CD8-positive, alpha-beta memory T cell (primary cell): ENCODE data around the gene RBMS3. TPM values are rescaled to one million over a fixed set of nuclear protein-coding genes. Genes with fewer than 3 reads are reported as not detected.
"Not testable (repeated sequence)": the region's sequence is repeated elsewhere in the genome, so short reads cannot be mapped to it uniquely, and the experiment has no call there.

Experiments
- CTCF ChIA-PET: fragments of 350-600 bp; sonication (Branson Sonifier 250); formaldehyde crosslinking; loops from one replicate; lab custom pipeline; 2021; ENCODE audit warnings: antibody characterized with exemption; lab: Charles Lee
- POLR2A ChIA-PET: fragments of 350-600 bp; sonication (Branson Sonifier 250); formaldehyde crosslinking; loops from one replicate; lab custom pipeline; 2021; ENCODE audit warnings: antibody characterized with exemption; lab: Charles Lee
- DNase-seq, 5 donors: peaks; one replicate each; pipeline versions ENCODE4 v3.0.0 to v3.0.0-alpha.2; 2020 to 2022; ENCODE audit warnings: mixed read lengths in 1 of 5
- H3K27ac ChIP-seq: one replicate; pipeline ENCODE4 v1.7.0; 2013; ENCODE audit warnings: low read depth, mild to moderate bottlenecking, low read length, moderate library complexity
- H3K27me3 ChIP-seq: 2 replicates; pipeline ENCODE4 v1.7.0; 2013; ENCODE audit warnings: low read length, mild to moderate bottlenecking; ENCODE audit not compliant: insufficient read depth, poor library complexity, severe bottlenecking
- H3K36me3 ChIP-seq: 2 replicates; pipeline ENCODE4 v1.7.0; 2013; ENCODE audit warnings: mild to moderate bottlenecking, low read length, moderate library complexity; ENCODE audit not compliant: insufficient read depth
- H3K4me1 ChIP-seq: 2 replicates; pipeline ENCODE4 v1.7.0; 2013; ENCODE audit warnings: mild to moderate bottlenecking, low read length, moderate library complexity; ENCODE audit not compliant: insufficient read depth
- H3K4me3 ChIP-seq: 2 replicates; pipeline ENCODE4 v1.7.0; 2013; ENCODE audit warnings: mild to moderate bottlenecking, low read length
- H3K9me3 ChIP-seq: 2 replicates; pipeline ENCODE4 v1.7.0; 2013; ENCODE audit warnings: mild to moderate bottlenecking, low read length
- H3K27ac Mint-ChIP-seq, 8 donors: one replicate each; pipeline ENCODE4 v1.8.0; 2020 to 2021; ENCODE audit warnings: mixed read lengths in 8 of 8, mild to moderate bottlenecking in 6 of 8, inconsistent platforms in 3 of 8, moderate library complexity in 3 of 8
- H3K27me3 Mint-ChIP-seq, 2 donors: one replicate each; pipeline ENCODE4 v1.8.0; 2020 to 2021; ENCODE audit warnings: mixed read lengths in 2 of 2, mild to moderate bottlenecking in 1 of 2, moderate library complexity in 1 of 2
- H3K36me3 Mint-ChIP-seq, 3 donors: one replicate each; pipeline ENCODE4 v1.8.0; 2020 to 2021; ENCODE audit warnings: mixed read lengths in 3 of 3, inconsistent platforms in 1 of 3, mild to moderate bottlenecking in 1 of 3
- H3K4me1 Mint-ChIP-seq, 3 donors: one replicate each; pipeline ENCODE4 v1.8.0; 2020 to 2021; ENCODE audit warnings: mixed read lengths in 3 of 3, inconsistent platforms in 1 of 3, mild to moderate bottlenecking in 1 of 3
- H3K4me3 Mint-ChIP-seq, 7 donors: one replicate each; pipeline ENCODE4 v1.8.0; 2020 to 2021; ENCODE audit warnings: mixed read lengths in 7 of 7, mild to moderate bottlenecking in 6 of 7, moderate library complexity in 4 of 7, inconsistent platforms in 2 of 7
- H3K9me3 Mint-ChIP-seq, 5 donors: one replicate each; pipeline ENCODE4 v1.8.0; 2020 to 2022; ENCODE audit warnings: mixed read lengths in 5 of 5, mild to moderate bottlenecking in 3 of 5, moderate library complexity in 2 of 5, inconsistent platforms in 1 of 5
- polyA plus RNA-seq: library from polyadenylated mRNA; unstranded; fragments of 300-500 nt; fragmentation: Illumina TruSeq; gene quantifications from one replicate; pipeline ENCODE4 v1.2.3, GENCODE V29; 2021
- total RNA-seq, 2 experiments: library from RNA; stranded (reverse); gene quantifications; one replicate each; pipeline ENCODE4 v1.2.3, GENCODE V29; 2021

Gene RBMS3
- total and polyA plus RNA-seq, 3 experiments from 2014 or later = 0.21 to 0.33 (median 0.22) TPM

DNA sequence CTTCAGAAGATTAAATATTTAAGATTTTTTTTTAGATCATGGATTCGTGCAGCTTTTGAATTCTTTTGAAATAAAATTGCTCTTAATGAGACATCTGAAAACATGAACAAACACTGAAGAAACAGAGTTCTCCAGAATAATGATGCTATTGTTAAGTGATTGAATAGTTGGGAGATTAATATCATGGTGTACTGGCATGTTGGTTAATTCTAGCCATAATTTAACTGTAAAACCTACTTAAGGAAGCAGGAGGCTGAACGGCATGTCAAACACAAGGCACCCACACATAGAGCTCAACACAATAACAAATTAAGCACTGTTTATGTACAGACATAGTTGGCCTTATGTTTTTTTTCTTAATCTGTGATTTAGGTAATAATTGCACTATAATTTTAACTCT is 185.6 kb downstream of the RBMS3 start:
- Histone ChIP-seq H3K36me3 (no peaks in the 10 kb centered on the region), H3K4me3 (no peak overlapping the region), H3K4me1 (no peaks in the 10 kb centered on the region), H3K27me3 (no peaks in the 10 kb centered on the region), H3K9me3 (no peaks in the 10 kb centered on the region), H3K27ac (no peak overlapping the region)
- POLR2A ChIA-PET = no interaction called here
- CTCF ChIA-PET = no interaction called here
- no peaks in the 10 kb centered on the region for H3K36me3 Mint-ChIP-seq
- DNase-seq = no peak
- H3K4me1 Mint-ChIP-seq = no peaks in the 10 kb centered on the region
- no peaks in the 10 kb centered on the region for H3K27me3 Mint-ChIP-seq
- peaks cover 0 to 3% (median 0%) of the 10 kb centered on the region in 5 donors for H3K9me3 Mint-ChIP-seq
- no peak overlapping the region for H3K4me3 Mint-ChIP-seq
- H3K27ac Mint-ChIP-seq = peak overlapping the region in 1 of 8 donors; percentile 50

DNA sequence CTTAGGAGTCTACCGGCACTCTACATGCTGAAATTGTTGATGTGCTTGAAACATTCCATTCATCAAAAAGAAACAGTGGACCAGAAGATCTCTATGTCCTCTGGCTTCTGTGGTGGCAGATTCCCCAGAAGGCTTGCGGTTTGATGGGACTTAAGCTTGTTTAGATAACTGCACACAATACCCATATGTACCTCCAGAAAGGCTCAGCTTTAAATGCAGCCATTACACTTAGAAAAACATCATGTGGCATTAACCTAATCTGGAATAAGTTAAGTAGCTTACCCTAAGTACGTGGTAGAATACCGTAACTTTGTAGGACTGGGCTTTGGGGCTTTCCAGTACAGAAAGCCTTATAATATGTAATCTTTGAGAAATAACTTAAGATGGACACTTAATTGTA is 187.3 kb downstream of the RBMS3 start:
- Mint-ChIP-seq H3K27me3 (no peaks in the 10 kb centered on the region), H3K36me3 (no peaks in the 10 kb centered on the region), H3K4me3 (no peak overlapping the region), H3K27ac (no peak overlapping the region), H3K4me1 (no peaks in the 10 kb centered on the region), H3K9me3 (peaks cover 0 to 5% (median 0%) of the 10 kb centered on the region in 5 donors)
- no peak overlapping the region for H3K27ac ChIP-seq
- DNase-seq = no peak
- no peaks in the 10 kb centered on the region for H3K9me3 ChIP-seq
- H3K27me3 ChIP-seq = no peaks in the 10 kb centered on the region
- no peaks in the 10 kb centered on the region for H3K36me3 ChIP-seq
- CTCF ChIA-PET = no interaction called here
- POLR2A ChIA-PET = no interaction called here
- H3K4me1 ChIP-seq = no peaks in the 10 kb centered on the region
- H3K4me3 ChIP-seq = no peak overlapping the region

DNA sequence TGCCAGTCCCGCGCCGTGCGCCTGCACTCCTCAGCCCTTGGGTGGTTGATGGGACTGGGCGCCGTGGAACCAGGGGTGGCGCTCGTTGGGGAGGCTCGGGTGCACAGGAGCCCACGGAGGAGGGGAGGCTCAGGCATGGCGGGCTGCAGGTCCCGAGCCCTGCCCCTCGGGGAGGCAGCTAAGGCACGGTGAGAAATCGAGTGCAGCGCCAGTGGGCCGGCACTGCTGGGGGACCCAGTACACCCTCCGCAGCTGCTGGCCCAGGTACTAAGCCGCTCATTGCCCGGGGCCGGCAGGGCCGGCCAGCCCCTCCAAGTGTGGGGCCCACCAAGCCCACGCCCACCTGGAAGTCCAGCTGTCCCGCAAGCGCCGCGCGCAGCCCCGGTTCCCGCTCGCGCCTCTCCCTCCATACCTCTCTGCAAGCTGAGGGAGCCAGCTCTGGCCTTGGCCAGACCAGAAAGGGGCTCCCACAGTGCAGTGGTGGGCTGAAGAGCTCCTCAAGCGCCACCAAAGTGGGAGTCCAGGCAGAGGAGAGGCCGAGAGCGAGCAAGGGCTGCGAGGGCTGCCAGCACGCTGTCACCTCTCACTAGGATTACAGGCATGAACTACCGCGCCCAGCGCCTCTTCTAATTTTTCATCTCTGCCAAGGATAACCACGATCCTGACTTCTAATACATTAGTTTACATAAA is 192.8 kb downstream of the RBMS3 start:
- H3K4me1 ChIP-seq, DNase-seq, H3K27me3 ChIP-seq, H3K4me1 Mint-ChIP-seq, H3K4me3 ChIP-seq, H3K27ac ChIP-seq, H3K4me3 Mint-ChIP-seq, H3K27me3 Mint-ChIP-seq, CTCF ChIA-PET, H3K9me3 Mint-ChIP-seq, H3K36me3 Mint-ChIP-seq, POLR2A ChIA-PET, H3K27ac Mint-ChIP-seq, H3K36me3 ChIP-seq, H3K9me3 ChIP-seq: not testable (repeated sequence)

DNA sequence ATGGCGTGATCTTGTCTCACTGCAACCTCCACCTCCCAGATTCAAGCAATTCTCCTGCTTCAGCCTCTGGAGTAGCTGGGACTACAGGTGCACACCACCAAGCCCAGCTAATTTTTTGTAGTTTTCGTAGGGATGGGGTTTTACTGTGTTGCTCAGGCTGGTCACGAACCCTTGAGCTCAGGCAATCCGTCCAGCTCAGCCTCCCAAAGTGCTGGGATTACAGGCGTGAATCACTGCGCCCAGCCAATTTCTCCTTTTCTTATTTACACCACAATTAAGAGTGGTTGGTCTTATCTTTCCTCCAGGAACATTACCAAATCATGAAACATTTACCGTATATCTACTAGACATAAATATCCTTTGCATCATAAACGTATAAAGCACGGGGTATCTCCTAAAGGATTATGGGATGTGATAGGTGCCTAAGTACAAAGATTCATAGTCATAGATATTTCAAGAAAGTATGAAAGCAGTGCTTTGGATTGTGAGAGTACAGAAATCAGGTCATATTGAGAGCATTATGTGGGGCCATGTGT is 194.5 kb downstream of the RBMS3 start:
- ChIA-PET CTCF (no interaction called here), POLR2A (no interaction called here)
- Mint-ChIP-seq H3K27me3 (no peaks in the 10 kb centered on the region), H3K36me3 (no peaks in the 10 kb centered on the region), H3K4me1 (no peaks in the 10 kb centered on the region), H3K27ac (peak overlapping the region in 1 of 8 donors; percentile 12), H3K4me3 (no peak overlapping the region), H3K9me3 (peaks cover 0 to 4% (median 2%) of the 10 kb centered on the region in 5 donors)
- H3K4me1 ChIP-seq = no peaks in the 10 kb centered on the region
- H3K36me3 ChIP-seq = no peaks in the 10 kb centered on the region
- H3K27ac ChIP-seq = no peak overlapping the region
- H3K4me3 ChIP-seq = no peak overlapping the region
- DNase-seq = no peak
- H3K27me3 ChIP-seq = no peaks in the 10 kb centered on the region
- H3K9me3 ChIP-seq = no peaks in the 10 kb centered on the region

DNA sequence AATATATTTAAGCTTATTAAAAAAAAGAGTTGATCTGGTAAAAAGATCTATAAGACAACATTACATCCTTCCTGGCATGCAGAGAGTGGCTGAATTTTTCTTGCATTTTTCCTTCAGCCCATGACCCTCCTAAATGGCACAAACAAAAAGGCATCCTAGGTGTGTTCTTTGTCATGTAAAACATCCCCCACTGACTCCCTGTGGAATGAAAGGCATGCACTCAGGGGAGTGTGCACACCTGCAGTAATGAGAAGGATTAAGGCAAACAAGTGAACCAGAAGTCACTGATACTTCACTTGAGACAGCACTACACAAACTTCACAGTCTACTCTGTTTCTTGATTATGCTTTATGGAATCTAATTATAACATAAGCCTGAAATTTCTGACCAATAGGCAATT is 195.0 kb downstream of the RBMS3 start:
- Histone ChIP-seq H3K36me3 (no peaks in the 10 kb centered on the region), H3K4me1 (no peaks in the 10 kb centered on the region), H3K4me3 (no peak overlapping the region), H3K27ac (no peak overlapping the region), H3K9me3 (no peaks in the 10 kb centered on the region), H3K27me3 (no peaks in the 10 kb centered on the region)
- peaks cover 0 to 4% (median 2%) of the 10 kb centered on the region in 5 donors for H3K9me3 Mint-ChIP-seq
- H3K4me1 Mint-ChIP-seq = no peaks in the 10 kb centered on the region
- no peak overlapping the region for H3K4me3 Mint-ChIP-seq
- no peak overlapping the region for H3K27ac Mint-ChIP-seq
- no peak for DNase-seq
- no peaks in the 10 kb centered on the region for H3K36me3 Mint-ChIP-seq
- CTCF ChIA-PET = no interaction called here
- H3K27me3 Mint-ChIP-seq = no peaks in the 10 kb centered on the region
- POLR2A ChIA-PET = no interaction called here

DNA sequence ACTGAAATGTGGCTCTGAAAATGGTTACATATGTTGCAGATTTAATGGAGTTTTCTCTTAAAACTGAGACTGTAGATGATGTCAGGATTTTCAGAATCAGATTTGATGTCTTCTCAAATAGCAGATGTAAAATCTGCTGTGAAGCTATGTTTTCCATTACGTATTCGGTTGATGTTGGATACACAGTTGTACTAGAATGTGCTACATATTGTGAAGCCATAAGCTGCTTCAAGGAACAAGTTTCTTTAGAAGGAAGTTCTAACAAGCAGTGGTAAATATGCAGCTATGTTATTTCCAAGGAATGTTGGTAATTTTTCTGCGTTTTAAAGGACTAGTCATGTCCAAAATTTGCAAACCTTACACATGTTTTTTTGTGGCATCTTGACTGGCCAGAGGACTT is 197.7 kb downstream of the RBMS3 start:
- Mint-ChIP-seq H3K27ac (no peak overlapping the region), H3K4me3 (no peak overlapping the region), H3K4me1 (no peaks in the 10 kb centered on the region), H3K36me3 (no peaks in the 10 kb centered on the region), H3K9me3 (peaks cover 0 to 4% (median 2%) of the 10 kb centered on the region in 5 donors), H3K27me3 (no peaks in the 10 kb centered on the region)
- ChIA-PET CTCF (no interaction called here), POLR2A (no interaction called here)
- Histone ChIP-seq H3K9me3 (no peaks in the 10 kb centered on the region), H3K27ac (no peak overlapping the region), H3K4me3 (no peak overlapping the region), H3K4me1 (no peaks in the 10 kb centered on the region), H3K27me3 (no peaks in the 10 kb centered on the region), H3K36me3 (no peaks in the 10 kb centered on the region)
- DNase-seq = no peak

DNA sequence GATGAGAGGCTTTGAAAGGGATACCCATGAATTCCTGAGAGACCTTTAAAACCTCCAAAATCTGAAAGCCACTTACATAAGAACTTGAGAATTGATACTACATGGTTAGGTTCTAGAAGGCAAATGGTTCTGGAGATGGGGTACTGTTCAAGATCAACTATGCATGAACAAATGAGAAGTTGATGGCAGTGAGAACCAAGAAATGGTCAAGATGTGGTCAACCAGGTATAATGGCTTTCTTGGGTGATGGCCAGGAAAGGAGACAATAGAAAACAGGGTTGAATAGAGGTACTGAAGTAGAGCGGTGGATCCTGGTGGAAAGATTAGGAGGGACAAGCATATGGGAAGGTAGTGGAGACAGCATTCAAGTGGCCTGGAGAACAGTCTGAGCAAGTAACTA is 200.4 kb downstream of the RBMS3 start:
- Mint-ChIP-seq H3K9me3 (peaks cover 0 to 4% (median 1%) of the 10 kb centered on the region in 5 donors), H3K4me3 (no peak overlapping the region), H3K4me1 (no peaks in the 10 kb centered on the region), H3K27me3 (no peaks in the 10 kb centered on the region), H3K36me3 (no peaks in the 10 kb centered on the region), H3K27ac (no peak overlapping the region)
- ChIA-PET POLR2A (no interaction called here), CTCF (no interaction called here)
- no peaks in the 10 kb centered on the region for H3K9me3 ChIP-seq
- no peaks in the 10 kb centered on the region for H3K4me1 ChIP-seq
- no peak overlapping the region for H3K4me3 ChIP-seq
- H3K36me3 ChIP-seq = no peaks in the 10 kb centered on the region
- H3K27me3 ChIP-seq = no peaks in the 10 kb centered on the region
- no peak overlapping the region for H3K27ac ChIP-seq
- no peak for DNase-seq

DNA sequence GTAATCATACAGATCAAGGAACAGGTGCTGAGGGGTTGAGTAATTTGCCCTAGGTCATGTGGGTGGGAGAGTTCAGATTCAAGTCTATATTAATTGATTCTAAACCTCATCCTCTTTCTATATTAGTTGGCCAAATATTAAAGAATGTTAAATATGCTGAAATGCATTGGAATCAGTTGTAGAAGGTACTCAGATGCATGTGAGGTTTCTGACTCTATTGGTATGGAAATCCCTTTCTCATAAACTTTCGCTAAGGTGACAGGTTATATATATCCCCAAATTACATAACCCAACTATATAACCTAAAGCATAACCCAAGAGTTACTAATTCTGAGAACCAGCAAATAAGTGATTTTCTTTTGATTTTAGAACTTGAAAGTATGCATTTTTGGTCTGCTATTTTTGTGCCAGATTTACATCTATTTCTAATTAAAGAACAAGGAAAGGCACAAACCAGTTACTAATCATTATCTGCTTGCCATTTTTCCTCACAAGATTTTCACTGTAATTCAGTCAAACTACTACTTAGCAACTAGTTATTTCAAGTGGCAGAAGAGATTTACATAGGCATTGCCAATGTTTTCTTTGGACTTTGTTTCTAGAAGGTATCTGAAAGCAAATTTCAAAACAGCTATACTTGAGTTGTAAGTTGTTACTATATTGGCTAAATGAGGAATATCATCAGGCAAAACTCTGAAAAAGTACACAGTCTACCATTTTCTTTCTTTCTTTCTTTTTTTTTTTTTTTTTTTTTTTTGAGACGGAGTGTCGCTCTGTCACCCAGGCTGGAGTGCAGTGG is 201.3 kb downstream of the RBMS3 start:
- POLR2A ChIA-PET = no interaction called here
- H3K4me3 ChIP-seq = no peak overlapping the region
- no peak overlapping the region for H3K4me3 Mint-ChIP-seq

More for the DNA sequence above, 201.3 kb downstream of the RBMS3 start:
- CTCF ChIA-PET = no interaction called here
- H3K36me3 ChIP-seq = no peaks in the 10 kb centered on the region
- Mint-ChIP-seq H3K27me3 (no peaks in the 10 kb centered on the region), H3K36me3 (no peaks in the 10 kb centered on the region), H3K9me3 (peaks cover 0 to 4% (median 1%) of the 10 kb centered on the region in 5 donors), H3K4me1 (no peaks in the 10 kb centered on the region), H3K27ac (no peak overlapping the region)
- no peak overlapping the region for H3K27ac ChIP-seq
- no peaks in the 10 kb centered on the region for H3K9me3 ChIP-seq
- DNase-seq = no peak
- no peaks in the 10 kb centered on the region for H3K27me3 ChIP-seq
- no peaks in the 10 kb centered on the region for H3K4me1 ChIP-seq
